Measurements from ENCODE around the gene SEMA4G.

SEMA4G gene

DNA sequence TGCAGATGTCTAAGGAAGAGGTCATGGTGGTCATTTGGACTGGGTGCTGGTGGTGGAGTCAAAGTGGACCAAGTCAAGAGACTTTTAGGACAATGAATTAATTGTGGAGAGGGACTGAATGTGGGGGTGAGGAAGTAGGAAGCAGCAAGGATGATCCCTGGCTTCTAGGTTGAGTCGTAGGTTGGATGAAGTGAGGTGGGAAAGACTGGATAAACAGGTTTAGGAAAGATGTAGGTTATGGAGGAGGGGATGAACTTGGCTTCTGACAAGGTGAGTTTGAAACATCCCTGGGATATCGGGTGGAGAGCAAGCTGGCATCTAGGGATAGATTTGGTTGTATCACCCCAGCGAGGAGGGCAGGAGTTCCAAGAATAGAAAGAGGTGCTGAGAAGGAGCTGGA lies 7.6 kb downstream of the SEMA4G start:
- no peak for DNase-seq (ENCODE audit: low spot score)
- TF ChIP-seq, protein P1, sequence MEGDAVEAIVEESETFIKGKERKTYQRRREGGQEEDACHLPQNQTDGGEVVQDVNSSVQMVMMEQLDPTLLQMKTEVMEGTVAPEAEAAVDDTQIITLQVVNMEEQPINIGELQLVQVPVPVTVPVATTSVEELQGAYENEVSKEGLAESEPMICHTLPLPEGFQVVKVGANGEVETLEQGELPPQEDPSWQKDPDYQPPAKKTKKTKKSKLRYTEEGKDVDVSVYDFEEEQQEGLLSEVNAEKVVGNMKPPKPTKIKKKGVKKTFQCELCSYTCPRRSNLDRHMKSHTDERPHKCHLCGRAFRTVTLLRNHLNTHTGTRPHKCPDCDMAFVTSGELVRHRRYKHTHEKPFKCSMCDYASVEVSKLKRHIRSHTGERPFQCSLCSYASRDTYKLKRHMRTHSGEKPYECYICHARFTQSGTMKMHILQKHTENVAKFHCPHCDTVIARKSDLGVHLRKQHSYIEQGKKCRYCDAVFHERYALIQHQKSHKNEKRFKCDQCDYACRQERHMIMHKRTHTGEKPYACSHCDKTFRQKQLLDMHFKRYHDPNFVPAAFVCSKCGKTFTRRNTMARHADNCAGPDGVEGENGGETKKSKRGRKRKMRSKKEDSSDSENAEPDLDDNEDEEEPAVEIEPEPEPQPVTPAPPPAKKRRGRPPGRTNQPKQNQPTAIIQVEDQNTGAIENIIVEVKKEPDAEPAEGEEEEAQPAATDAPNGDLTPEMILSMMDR (IDR thresholded peaks at IDR 0.05; ENCODE audit: extremely low read depth, insufficient read depth, missing control alignments): no peak
- in situ Hi-C loops (cut with MboI; ENCODE audit: low pct_unique_long_range_greater_than_20kb, low sequenced_read_pairs, unreplicated experiment): no loop called here

DNA sequence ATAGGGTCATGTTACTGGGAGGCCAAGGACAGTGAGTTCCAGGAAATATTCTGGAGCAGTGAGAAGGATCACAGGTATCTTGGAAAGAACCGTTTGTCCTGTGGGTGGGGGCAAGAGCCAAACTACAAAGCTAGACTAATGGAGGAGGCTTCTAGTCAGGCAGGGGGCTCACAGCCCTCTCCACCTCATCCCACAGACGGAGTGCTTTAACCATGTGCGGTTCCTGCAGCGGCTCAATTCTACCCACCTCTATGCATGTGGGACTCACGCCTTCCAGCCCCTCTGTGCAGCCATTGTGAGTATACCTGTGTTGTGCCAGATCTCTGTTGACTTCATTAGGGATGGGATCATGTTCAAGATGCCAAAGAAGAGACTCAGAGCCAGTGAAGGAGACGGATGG lies 8.1 kb downstream of the SEMA4G start:
- no peak for DNase-seq (ENCODE audit: low spot score)
- TF ChIP-seq, protein P1 (IDR thresholded peaks at IDR 0.05; ENCODE audit: extremely low read depth, insufficient read depth, missing control alignments): no peak
- in situ Hi-C loops (cut with MboI; ENCODE audit: low pct_unique_long_range_greater_than_20kb, low sequenced_read_pairs, unreplicated experiment): no loop called here

DNA sequence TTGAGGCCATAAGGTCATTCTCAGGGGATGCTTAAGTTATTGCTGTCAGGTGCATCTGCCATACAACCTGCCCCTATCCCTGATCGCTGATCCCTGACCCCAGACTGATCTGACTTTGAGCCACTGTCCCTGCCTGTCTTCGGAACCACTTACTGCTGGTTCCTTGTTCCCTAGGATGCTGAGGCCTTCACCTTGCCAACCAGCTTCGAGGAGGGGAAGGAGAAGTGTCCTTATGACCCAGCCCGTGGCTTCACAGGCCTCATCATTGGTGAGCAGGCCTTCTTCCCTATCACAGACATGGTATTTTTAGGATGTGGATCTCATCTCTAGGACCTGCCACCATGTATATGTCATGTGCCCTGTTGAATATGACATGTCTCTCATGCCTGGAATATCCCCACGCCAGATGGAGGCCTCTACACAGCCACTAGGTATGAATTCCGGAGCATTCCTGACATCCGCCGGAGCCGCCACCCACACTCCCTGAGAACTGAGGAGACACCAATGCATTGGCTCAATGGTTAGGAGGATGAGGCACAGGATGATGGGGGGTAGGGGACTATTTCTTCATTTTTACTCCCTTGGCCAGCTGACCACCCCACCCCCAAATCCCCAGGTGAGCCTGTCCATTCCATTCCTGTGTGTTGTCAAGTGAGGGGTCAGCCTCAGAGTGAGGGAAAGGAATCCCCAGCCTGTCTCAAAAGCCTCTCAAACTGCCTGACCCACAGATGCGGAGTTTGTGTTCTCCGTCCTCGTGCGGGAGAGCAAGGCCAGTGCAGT lies 9.0 kb downstream of the SEMA4G start:
- in situ Hi-C loops (cut with MboI; ENCODE audit: low pct_unique_long_range_greater_than_20kb, low sequenced_read_pairs, unreplicated experiment): no loop called here
- TF ChIP-seq, protein P1 (IDR thresholded peaks at IDR 0.05; ENCODE audit: extremely low read depth, insufficient read depth, missing control alignments): no peak
- no peak for DNase-seq (ENCODE audit: low spot score)

DNA sequence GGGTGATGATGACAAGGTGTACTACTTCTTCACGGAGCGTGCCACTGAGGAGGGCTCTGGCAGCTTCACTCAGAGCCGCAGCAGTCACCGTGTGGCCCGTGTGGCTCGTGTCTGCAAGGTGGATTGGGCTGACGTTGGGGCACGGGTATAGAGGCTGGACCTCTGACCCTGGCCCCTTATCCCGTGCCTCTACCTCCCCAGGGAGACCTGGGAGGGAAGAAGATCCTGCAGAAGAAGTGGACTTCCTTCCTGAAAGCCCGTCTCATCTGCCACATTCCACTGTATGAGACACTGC lies 9.5 kb downstream of the SEMA4G start:
- DNase-seq (ENCODE audit: low spot score): no peak
- in situ Hi-C loops (cut with MboI; ENCODE audit: low pct_unique_long_range_greater_than_20kb, low sequenced_read_pairs, unreplicated experiment): no loop called here
- TF ChIP-seq, protein P1 (IDR thresholded peaks at IDR 0.05; ENCODE audit: extremely low read depth, insufficient read depth, missing control alignments): no peak

DNA sequence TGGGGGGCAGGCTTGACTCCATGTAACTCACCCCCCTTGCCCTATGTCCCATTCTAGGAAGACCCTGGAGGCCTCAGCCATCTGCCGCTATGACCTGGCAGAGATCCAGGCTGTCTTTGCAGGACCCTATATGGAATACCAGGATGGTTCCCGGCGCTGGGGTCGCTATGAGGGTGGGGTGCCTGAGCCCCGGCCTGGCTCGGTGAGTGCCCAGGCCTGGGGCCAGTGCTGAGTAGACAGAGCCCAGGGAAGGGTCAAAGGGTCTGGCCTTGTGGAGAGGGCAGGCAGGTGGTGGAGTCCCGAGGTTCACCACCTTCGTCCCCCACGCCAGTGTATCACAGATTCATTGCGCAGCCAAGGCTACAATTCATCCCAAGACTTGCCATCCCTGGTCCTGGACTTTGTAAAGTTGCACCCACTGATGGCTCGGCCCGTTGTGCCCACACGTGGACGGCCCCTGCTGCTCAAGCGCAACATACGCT lies 10.5 kb downstream of the SEMA4G start:
- in situ Hi-C loops (cut with MboI; ENCODE audit: low pct_unique_long_range_greater_than_20kb, low sequenced_read_pairs, unreplicated experiment): no loop called here
- TF ChIP-seq, protein P1 (IDR thresholded peaks at IDR 0.05; ENCODE audit: extremely low read depth, insufficient read depth, missing control alignments): no peak
- no peak for DNase-seq (ENCODE audit: low spot score)

DNA sequence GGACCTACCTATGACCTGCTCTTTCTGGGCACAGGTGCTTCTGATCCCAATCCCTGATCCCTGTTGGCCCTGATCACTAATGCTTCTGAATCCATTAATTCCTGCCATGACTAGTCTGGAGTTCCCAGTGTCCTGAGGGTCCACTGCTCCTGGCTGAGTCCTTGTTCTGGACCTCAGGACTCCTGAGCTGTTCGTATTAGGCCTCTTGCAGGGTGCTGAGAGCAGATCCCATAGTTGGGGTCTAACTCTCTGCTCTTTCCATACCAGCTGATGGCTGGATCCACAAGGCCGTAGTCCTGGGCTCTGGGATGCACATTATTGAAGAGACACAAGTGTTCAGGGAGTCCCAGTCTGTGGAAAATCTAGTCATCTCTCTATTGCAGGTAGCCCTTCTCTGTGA lies 11.0 kb downstream of the SEMA4G start:
- TF ChIP-seq, protein P1 (IDR thresholded peaks at IDR 0.05; ENCODE audit: extremely low read depth, insufficient read depth, missing control alignments): no peak
- in situ Hi-C loops (cut with MboI; ENCODE audit: low pct_unique_long_range_greater_than_20kb, low sequenced_read_pairs, unreplicated experiment): no loop called here
- DNase-seq (ENCODE audit: low spot score): no peak

Data from GM13977 (cell line).